H9 (cell line): ENCODE data around the gene EPPIN. TPM values are rescaled to one million over a fixed set of nuclear protein-coding genes. Genes with fewer than 3 reads are reported as not detected.

ENCODE experiments used
- DNase-seq: peaks from one replicate; pipeline ENCODE4 v3.0.0-alpha.2; 2017
- H2AFZ ChIP-seq: one replicate; pipeline ENCODE4 v1.6.1; 2013; ENCODE audit warnings: mild to moderate bottlenecking, low read length, control low read depth, moderate library complexity
- H2AK5ac ChIP-seq: 2 replicates; pipeline ENCODE4 v1.6.1; 2013; ENCODE audit warnings: low read length, control low read depth, mixed read lengths; ENCODE audit not compliant: insufficient read length
- H2BK120ac ChIP-seq: one replicate; pipeline ENCODE4 v1.6.1; 2013; ENCODE audit warnings: low read depth, mild to moderate bottlenecking, low read length, control low read depth, inconsistent platforms; ENCODE audit not compliant: poor library complexity, severe bottlenecking
- H2BK12ac ChIP-seq: 2 replicates; pipeline ENCODE4 v1.6.1; 2013; ENCODE audit warnings: low read length, control low read depth, mixed read lengths, low read depth; ENCODE audit not compliant: insufficient read length
- H2BK15ac ChIP-seq: 2 replicates; pipeline ENCODE4 v1.6.1; 2013; ENCODE audit warnings: low read depth, low read length, control low read depth
- H2BK20ac ChIP-seq: one replicate; pipeline ENCODE4 v1.6.1; 2013; ENCODE audit warnings: low read depth, mild to moderate bottlenecking, low read length, control low read depth, inconsistent platforms; ENCODE audit not compliant: poor library complexity, severe bottlenecking
- H2BK5ac ChIP-seq: 2 replicates; pipeline ENCODE4 v1.6.1; 2013; ENCODE audit warnings: low read length, control low read depth, mixed read lengths; ENCODE audit not compliant: insufficient read length
- H3K14ac ChIP-seq: 2 replicates; pipeline ENCODE4 v1.6.1; 2013; ENCODE audit warnings: low read length, control low read depth; ENCODE audit not compliant: insufficient read depth
- H3K18ac ChIP-seq: 2 replicates; pipeline ENCODE4 v1.6.1; 2013; ENCODE audit warnings: low read depth, mild to moderate bottlenecking, mixed read lengths, low read length, control low read depth; ENCODE audit not compliant: insufficient read length
- H3K23ac ChIP-seq: 2 replicates; pipeline ENCODE4 v1.6.1; 2013; ENCODE audit warnings: low read length, control low read depth, mixed read lengths, low read depth; ENCODE audit not compliant: insufficient read length
- H3K23me2 ChIP-seq: 2 replicates; pipeline ENCODE4 v1.6.1; 2013; ENCODE audit warnings: low read depth, mild to moderate bottlenecking, mixed read lengths, low read length, control low read depth; ENCODE audit not compliant: insufficient read length, poor library complexity, severe bottlenecking
- H3K27ac ChIP-seq: 2 replicates; pipeline ENCODE4 v1.5.1; 2013; ENCODE audit warnings: low read length, control low read depth, mixed read lengths, low read depth; ENCODE audit not compliant: insufficient read length
- H3K27me3 ChIP-seq: 2 replicates; pipeline ENCODE4 v1.6.1; 2013; ENCODE audit warnings: low read length, control low read depth, inconsistent platforms; ENCODE audit not compliant: insufficient read depth
- H3K4ac ChIP-seq: 2 replicates; pipeline ENCODE4 v1.6.1; 2013; ENCODE audit warnings: low read depth, mild to moderate bottlenecking, control low read depth, inconsistent platforms, low read length, moderate library complexity
- H3K4me1 ChIP-seq: 2 replicates; pipeline ENCODE4 v1.6.1; 2013; ENCODE audit warnings: low read length, control low read depth, inconsistent platforms; ENCODE audit not compliant: insufficient read depth
- H3K4me2 ChIP-seq: 2 replicates; pipeline ENCODE4 v1.6.1; 2013; ENCODE audit warnings: low read length, control low read depth, mixed read lengths; ENCODE audit not compliant: insufficient read length, insufficient read depth
- H3K56ac ChIP-seq: 2 replicates; pipeline ENCODE4 v1.6.1; 2013; ENCODE audit warnings: low read depth, mild to moderate bottlenecking, mixed read lengths, low read length, control low read depth; ENCODE audit not compliant: insufficient read length
- H3K79me1 ChIP-seq: 2 replicates; pipeline ENCODE4 v1.6.1; 2013; ENCODE audit warnings: low read depth, mild to moderate bottlenecking, moderate library complexity, low read length, control low read depth, inconsistent platforms; ENCODE audit not compliant: insufficient read depth, poor library complexity, severe bottlenecking
- H3K79me2 ChIP-seq: 2 replicates; pipeline ENCODE4 v1.6.1; 2013; ENCODE audit warnings: low read length, control low read depth, inconsistent platforms; ENCODE audit not compliant: insufficient read depth
- H3K9ac ChIP-seq: 2 replicates; pipeline ENCODE4 v1.6.1; 2013; ENCODE audit warnings: low read length, control low read depth, mixed read lengths; ENCODE audit not compliant: insufficient read length; ENCODE audit errors: extremely low read depth
- H3K9me3 ChIP-seq: one replicate; pipeline ENCODE4 v1.6.1; 2013; ENCODE audit warnings: low read depth, low read length, inconsistent platforms; ENCODE audit not compliant: control insufficient read depth
- H3T11ph ChIP-seq: one replicate; pipeline ENCODE4 v1.6.1; 2013; ENCODE audit warnings: mild to moderate bottlenecking, low read length, control low read depth, inconsistent platforms
- H4K20me1 ChIP-seq: one replicate; pipeline ENCODE4 v1.6.1; 2013; ENCODE audit not compliant: control insufficient read depth, insufficient read length, insufficient read depth
- H4K5ac ChIP-seq: 2 replicates; pipeline ENCODE4 v1.6.1; 2013; ENCODE audit warnings: low read depth, mild to moderate bottlenecking, mixed read lengths, low read length, control low read depth; ENCODE audit not compliant: insufficient read length
- H4K8ac ChIP-seq: replicated peaks from 2 replicates; pipeline ENCODE4 v1.6.1; 2013; ENCODE audit warnings: low read length, control low read depth, mixed read lengths, low read depth; ENCODE audit not compliant: insufficient read length
- H4K91ac ChIP-seq: 2 replicates; pipeline ENCODE4 v1.6.1; 2013; ENCODE audit warnings: low read depth, mild to moderate bottlenecking, moderate library complexity, mixed read lengths, low read length, control low read depth; ENCODE audit not compliant: insufficient read length
- H3K27ac Mint-ChIP-seq, 3 experiments: 2 replicates in 2 of 3; 3 replicates in 1 of 3; pipeline ENCODE4 v1.8.0; 2020 to 2021; ENCODE audit warnings: mixed read lengths in 3 of 3, mild to moderate bottlenecking in 1 of 3, moderate library complexity in 1 of 3
- H3K27me3 Mint-ChIP-seq: 2 replicates; pipeline ENCODE4 v1.8.0; 2021; ENCODE audit warnings: low read depth, mild to moderate bottlenecking, moderate library complexity, mixed read lengths
- H3K36me3 Mint-ChIP-seq, 3 experiments: 2 replicates in 2 of 3; 3 replicates in 1 of 3; pipeline ENCODE4 v1.8.0; 2020 to 2021; ENCODE audit warnings: low read depth in 3 of 3, mixed read lengths in 3 of 3; ENCODE audit not compliant: insufficient read depth in 1 of 3
- H3K4me1 Mint-ChIP-seq, 2 experiments: 2 replicates each; pipeline ENCODE4 v1.8.0; 2020; ENCODE audit warnings: mixed read lengths in 2 of 2
- H3K4me3 Mint-ChIP-seq, 2 experiments: 2 replicates in 1 of 2; 3 replicates in 1 of 2; pipeline ENCODE4 v1.8.0; 2020 to 2021; ENCODE audit warnings: mild to moderate bottlenecking in 2 of 2, mixed read lengths in 2 of 2, moderate library complexity in 1 of 2
- H3K9me3 Mint-ChIP-seq, 2 experiments: 2 replicates in 1 of 2; 3 replicates in 1 of 2; pipeline ENCODE4 v1.8.0; 2020; ENCODE audit warnings: mild to moderate bottlenecking in 2 of 2, mixed read lengths in 2 of 2, moderate library complexity in 1 of 2
- WGBS: extraction: QIAGEN DNeasy Blood & Tissue Kit; methylation state at CpG from one replicate; pipeline ENCODE4 v1.1.7; 2013; ENCODE audit warnings: missing lambda C conversion rate, low lambda C conversion rate, mixed read lengths; ENCODE audit not compliant: insufficient read length; ENCODE audit errors: extremely low coverage; 5-methylcytosine and 5-hydroxymethylcytosine counted together
- total RNA-seq: library from RNA; stranded (reverse); gene quantifications from 2 replicates; pipeline ENCODE4 v1.2.1, GENCODE V29; 2021
- TF ChIP-seq, protein P1 (sequence below): fragments of 200-600 bp; sonication (generic); conservative IDR thresholded peaks from 3 replicates; pipeline ENCODE4 v1.8.0; 2021; ENCODE audit warnings: antibody characterized with exemption, mild to moderate bottlenecking

The EPPIN gene
- total RNA-seq, 1 experiment from 2014 or later, result not detected

DNA sequence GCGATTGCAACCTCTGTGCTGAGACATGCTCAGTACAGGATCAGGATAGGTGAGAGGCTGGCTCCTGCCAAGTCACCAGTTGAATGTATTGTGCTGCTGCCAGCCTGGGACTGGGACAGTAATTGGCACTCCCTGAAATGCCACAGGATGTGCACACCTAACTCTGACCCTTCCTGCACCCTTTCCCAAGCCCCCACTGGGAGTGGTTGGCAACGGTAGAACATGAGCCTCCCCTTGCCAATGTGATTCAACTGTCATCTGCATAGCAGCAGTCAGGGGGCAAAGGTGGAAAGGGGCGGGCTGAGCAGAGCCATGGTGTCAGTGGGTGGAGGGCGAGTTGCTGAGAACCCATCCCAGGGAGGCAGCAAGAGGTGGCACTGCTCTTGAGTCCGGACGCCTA is 47.2 kb downstream of the EPPIN start:
- Histone ChIP-seq H3K4ac (no peak overlapping the region), H3K56ac (no peak overlapping the region), H4K20me1 (no peaks in the 10 kb centered on the region), H3K27me3 (no peaks in the 10 kb centered on the region), H2BK12ac (no peak overlapping the region), H2BK15ac (no peak overlapping the region), H3K18ac (no peak overlapping the region), H4K91ac (no peak overlapping the region), H2BK120ac (no peak overlapping the region), H3K79me1 (no peaks in the 10 kb centered on the region), H2BK5ac (no peak overlapping the region), H3K27ac (no peak overlapping the region), H3T11ph (no peak overlapping the region), H4K8ac (no peak overlapping the region), H3K23ac (no peak overlapping the region), H3K4me1 (no peaks in the 10 kb centered on the region), H3K9me3 (no peaks in the 10 kb centered on the region), H2BK20ac (no peak overlapping the region), H3K79me2 (no peaks in the 10 kb centered on the region), H3K4me2 (no peak overlapping the region), H3K23me2 (no peaks in the 10 kb centered on the region), H3K14ac (no peak overlapping the region), H4K5ac (no peak overlapping the region), H2AFZ (no peak overlapping the region), H3K9ac (no peak overlapping the region), H2AK5ac (no peak overlapping the region)
- Mint-ChIP-seq H3K27ac (no peak overlapping the region), H3K9me3 (no peaks in the 10 kb centered on the region), H3K36me3 (no peaks in the 10 kb centered on the region), H3K4me1 (peaks cover 6 to 7% of the 10 kb centered on the region in 2 experiments), H3K4me3 (no peak overlapping the region), H3K27me3 (peaks cover 7% of the 10 kb centered on the region)
- TF ChIP-seq, protein P1, sequence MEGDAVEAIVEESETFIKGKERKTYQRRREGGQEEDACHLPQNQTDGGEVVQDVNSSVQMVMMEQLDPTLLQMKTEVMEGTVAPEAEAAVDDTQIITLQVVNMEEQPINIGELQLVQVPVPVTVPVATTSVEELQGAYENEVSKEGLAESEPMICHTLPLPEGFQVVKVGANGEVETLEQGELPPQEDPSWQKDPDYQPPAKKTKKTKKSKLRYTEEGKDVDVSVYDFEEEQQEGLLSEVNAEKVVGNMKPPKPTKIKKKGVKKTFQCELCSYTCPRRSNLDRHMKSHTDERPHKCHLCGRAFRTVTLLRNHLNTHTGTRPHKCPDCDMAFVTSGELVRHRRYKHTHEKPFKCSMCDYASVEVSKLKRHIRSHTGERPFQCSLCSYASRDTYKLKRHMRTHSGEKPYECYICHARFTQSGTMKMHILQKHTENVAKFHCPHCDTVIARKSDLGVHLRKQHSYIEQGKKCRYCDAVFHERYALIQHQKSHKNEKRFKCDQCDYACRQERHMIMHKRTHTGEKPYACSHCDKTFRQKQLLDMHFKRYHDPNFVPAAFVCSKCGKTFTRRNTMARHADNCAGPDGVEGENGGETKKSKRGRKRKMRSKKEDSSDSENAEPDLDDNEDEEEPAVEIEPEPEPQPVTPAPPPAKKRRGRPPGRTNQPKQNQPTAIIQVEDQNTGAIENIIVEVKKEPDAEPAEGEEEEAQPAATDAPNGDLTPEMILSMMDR, result no peak
- WGBS, result no CpG with 5 or more reads among the region's 6 CpGs
- no peak for DNase-seq
